ENCODE measurements around the gene FAM83F. TPM values are rescaled to one million over a fixed set of nuclear protein-coding genes. Genes with fewer than 3 reads are reported as not detected.

Gene FAM83F
- polyA plus RNA-seq, 2 of the 4 experiments (the other 2 are of a cell fraction), result not detected

- Histone ChIP-seq H3K4me1 (no peaks in the 10 kb centered on the region), H3K4me3 (no peak overlapping the region), H3K4me2 (no peak overlapping the region), H3K9me3 (no peaks in the 10 kb centered on the region), H3K27ac (no peak overlapping the region)
- TF ChIP-seq ZC3H11A (IDR thresholded peaks at IDR 0.05) (no peak), HES2 (IDR thresholded peaks at IDR 0.05) (no peak)
- ATAC-seq (no peak; a peak in 1 of 6 replicates), FAIRE-seq (no peak), DNase-seq (ENCODE audit: low read depth in 1 of 2, low spot score in 1 of 2) (no peak)
- ChIA-PET POLR2A (interaction anchor here (0.9 kb wide), 1 partner anchor 502 kb away, joined by 3 read pairs; no protein-coding TSS in a partner anchor), CTCF (interaction anchor here (0.5 to 28.4 kb wide), 18 partner anchors 8 to 1110 kb away, joined by 3 to 899 read pairs (median 3); partner anchors contain the start of gene RPS19BP1)
- WGBS (ENCODE audit: missing lambda C conversion rate), result 62% methylated on average over 6 of the region's 6 CpGs
Observed at GRCh38 chr22:40036126-40036525, 41.4 kb downstream of the FAM83F start.

GRCh38 chr22:40036591-40037225 is 42.0 kb downstream of the FAM83F start:
- no peaks in the 10 kb centered on the region for H3K9me3 ChIP-seq
- no peak overlapping the region for H3K4me3 ChIP-seq
- no peak overlapping the region for H3K27ac ChIP-seq
- H3K4me2 ChIP-seq, result no peak overlapping the region
- H3K4me1 ChIP-seq, result no peaks in the 10 kb centered on the region
- POLR2A ChIA-PET, result interaction anchor here (0.9 kb wide), 1 partner anchor 502 kb away, joined by 3 read pairs; no protein-coding TSS in a partner anchor
- peak; percentile 69 to 82 for DNase-seq (ENCODE audit: low read depth in 1 of 2, low spot score in 1 of 2)
- 18% methylated on average over 13 of the region's 13 CpGs for WGBS (ENCODE audit: missing lambda C conversion rate)
- CTCF ChIA-PET, result interaction anchor here (0.5 to 28.4 kb wide), 18 partner anchors 8 to 1111 kb away, joined by 3 to 899 read pairs (median 4); partner anchors contain the start of gene RPS19BP1
- no peak for FAIRE-seq
- peak; percentile 94 to 98 for ATAC-seq
- TF ChIP-seq MAZ (IDR thresholded peaks at IDR 0.05; ENCODE audit: borderline replicate concordance, low read depth, low read length), result no peak
- peak; percentile 81 for TF ChIP-seq SMC3 (IDR thresholded peaks at IDR 0.05)
- peak; percentile 74 for TF ChIP-seq CTCF (IDR thresholded peaks at IDR 0.05)
- no peak for TF ChIP-seq RFX5 (IDR thresholded peaks at IDR 0.05)
- TF ChIP-seq RAD21 (conservative IDR thresholded peaks at IDR 0.05 in 1 of 2, IDR thresholded peaks at IDR 0.05 in 1 of 2), result peak; percentile 87 to 91

GRCh38 chr22:40037320-40037719 is 42.6 kb downstream of the FAM83F start:
- FAIRE-seq (no peak), DNase-seq (ENCODE audit: low read depth in 1 of 2, low spot score in 1 of 2) (no peak), ATAC-seq (no peak)
- Histone ChIP-seq H3K4me3 (no peak overlapping the region), H3K27ac (no peak overlapping the region), H3K4me2 (no peak overlapping the region), H3K4me1 (no peaks in the 10 kb centered on the region), H3K9me3 (no peaks in the 10 kb centered on the region)
- TF ChIP-seq ZNF302 (CRISPR knock-in tag; IDR thresholded peaks at IDR 0.05), result no peak
- TF ChIP-seq KDM5A (IDR thresholded peaks at IDR 0.05), result no peak
- no peak for TF ChIP-seq HDAC2 (IDR thresholded peaks at IDR 0.05)
- TF ChIP-seq EHMT2 (IDR thresholded peaks at IDR 0.05; ENCODE audit: low read depth), result no peak
- TF ChIP-seq CBX8 (IDR thresholded peaks at IDR 0.05), result no peak
- TF ChIP-seq ZFP36 (IDR thresholded peaks at IDR 0.05; ENCODE audit: borderline replicate concordance, partially characterized antibody), result no peak
- no peak for TF ChIP-seq EP300 (IDR thresholded peaks at IDR 0.05)
- TF ChIP-seq GATA3 (IDR thresholded peaks at IDR 0.05; ENCODE audit: borderline replicate concordance), result no peak
- TF ChIP-seq NR3C1 (IDR thresholded peaks at IDR 0.05), result no peak
- TF ChIP-seq RARB (CRISPR knock-in tag; IDR thresholded peaks at IDR 0.05), result no peak
- no peak for TF ChIP-seq MAX (IDR thresholded peaks at IDR 0.05)
- no peak for TF ChIP-seq TFCP2L1 (CRISPR knock-in tag; IDR thresholded peaks at IDR 0.05)
- TF ChIP-seq HOXB5 (CRISPR knock-in tag; IDR thresholded peaks at IDR 0.05), result no peak
- no peak for TF ChIP-seq JUN (IDR thresholded peaks at IDR 0.05)
- POLR2A ChIA-PET, result interaction anchor here (0.9 kb wide), 1 partner anchor 503 kb away, joined by 3 read pairs; no protein-coding TSS in a partner anchor
- WGBS (ENCODE audit: missing lambda C conversion rate), result 39% methylated on average over 3 of the region's 3 CpGs
- CTCF ChIA-PET, result interaction anchor here (0.6 to 28.4 kb wide), 15 partner anchors 7 to 544 kb away, joined by 3 to 899 read pairs (median 3); partner anchors contain the start of gene RPS19BP1
